Sigmoid colon (tissue), 4 donors: Measurements from ENCODE around the gene ZNF383.

ENCODE experiments used
- CTCF ChIP-seq, 4 experiments: fragments of 450-650 bp in 3 of 4; fragments of 200-600 bp in 1 of 4; IDR thresholded peaks; one replicate each; pipeline ENCODE4 v1.5.1; 2016 to 2019; ENCODE audit warnings: antibody characterized with exemption in 4 of 4, mild to moderate bottlenecking in 3 of 4, moderate library complexity in 2 of 4
- EP300 ChIP-seq, 4 donors: sonication (generic); formaldehyde crosslinking; IDR thresholded peaks; one replicate each; pipeline ENCODE4 v1.6.1; 2017; ENCODE audit warnings: antibody characterized with exemption in 4 of 4
- POLR2A ChIP-seq, 2 donors: fragments of 450-650 bp; IDR thresholded peaks; one replicate each; pipeline ENCODE4 v1.6.1; 2016; ENCODE audit warnings: antibody characterized with exemption in 2 of 2, mild to moderate bottlenecking in 2 of 2, moderate library complexity in 2 of 2
- POLR2AphosphoS5 ChIP-seq, 4 donors: sonication (generic); formaldehyde crosslinking; IDR thresholded peaks; one replicate each; pipeline ENCODE4 v1.6.1; 2017; ENCODE audit warnings: antibody characterized with exemption in 4 of 4

GRCh38 chr19:37243206-37243632, 25.2 kb downstream of the ZNF383 start:
- TF ChIP-seq POLR2A (IDR thresholded peaks at IDR 0.05) = no peak
- TF ChIP-seq CTCF (IDR thresholded peaks at IDR 0.05) = no peak
- no peak for TF ChIP-seq EP300 (IDR thresholded peaks at IDR 0.05)
- no peak for TF ChIP-seq POLR2AphosphoS5 (IDR thresholded peaks at IDR 0.05)
